Inflammatory macrophage (primary cell): ENCODE data around the gene TMEM35A.
"Not testable (repeated sequence)": the region's sequence is repeated elsewhere in the genome, so short reads cannot be mapped to it uniquely, and the experiment has no call there.

Source experiments
- DNase-seq, 2 donors: peaks; one replicate each; pipeline ENCODE4 v3.0.0-alpha.2; 2020 to 2022
- total RNA-seq, 18 experiments: gene quantifications; one replicate each; lab custom pipeline; 2026; ENCODE audit warnings: mixed read lengths in 6 of 18, inconsistent platforms in 2 of 18; lab: John Stamatoyannopoulos, UW

TMEM35A gene
- total RNA-seq = 0 to 0.06 (median 0) reads per million in 18 experiments

- DNase-seq = no peak
These were observed at the start of gene TMEM35A for GRCh38 chrX:101078716-101079598. Gene TMEM35A (plus strand): TSS chrX:101078879. CDS start chrX:101079003, 124 bp downstream.

GRCh38 chrX:101029665-101030064, 49.0 kb upstream of the TMEM35A start:
- no peak for DNase-seq

- DNase-seq = no peak
These were observed 41.4 kb upstream of the TMEM35A start for GRCh38 chrX:101037231-101037630.

GRCh38 chrX:101040197-101040596, 38.5 kb upstream of the TMEM35A start:
- no peak for DNase-seq

GRCh38 chrX:101051153-101051548, 27.5 kb upstream of the TMEM35A start:
- DNase-seq = no peak

GRCh38 chrX:101051549-101052302, 27.0 kb upstream of the TMEM35A start, which contains the start of gene TRMT2B:
Gene TRMT2B (minus strand): TSS chrX:101052111. CDS start chrX:101042289, 9,822 bp downstream.
- peak; percentile 81 to 82 for DNase-seq

- not testable (repeated sequence) for DNase-seq
These were observed 22.1 kb upstream of the TMEM35A start for GRCh38 chrX:101056551-101056950.

- peak in 1 of 2 donors; percentile 7 for DNase-seq
These were observed 21.5 kb upstream of the TMEM35A start for GRCh38 chrX:101057093-101057714.

GRCh38 chrX:101062176-101062575, 16.5 kb upstream of the TMEM35A start:
- DNase-seq = no peak

- DNase-seq = no peak
These were observed 7.1 kb upstream of the TMEM35A start for GRCh38 chrX:101071582-101071981.

GRCh38 chrX:101079736-101080270, 1.1 kb downstream of the TMEM35A start:
- DNase-seq = no peak

GRCh38 chrX:101080326-101081124, 1.8 kb downstream of the TMEM35A start:
- DNase-seq = no peak

- DNase-seq = no peak
These were observed 2.6 kb downstream of the TMEM35A start for GRCh38 chrX:101081231-101081630.

GRCh38 chrX:101091817-101092216, 13.1 kb downstream of the TMEM35A start:
- no peak for DNase-seq

GRCh38 chrX:101097546-101098453, 19.1 kb downstream of the TMEM35A start, which contains the start of gene CENPI:
Gene CENPI (plus strand): TSS chrX:101098204. CDS start chrX:101101071, 2,867 bp downstream.
- peak; percentile 92 to 94 for DNase-seq

GRCh38 chrX:101108284-101108683, 29.6 kb downstream of the TMEM35A start:
- DNase-seq = no peak

- DNase-seq = no peak
These were observed 39.0 kb downstream of the TMEM35A start for GRCh38 chrX:101117701-101118100.

GRCh38 chrX:101136235-101136634, 57.6 kb downstream of the TMEM35A start:
- DNase-seq = no peak
